MM.1S (cell line): ENCODE data around the gene ACTA1.

Experiments used
- CTCF ChIP-seq: fragments of 300-600 bp; sonication (generic); IDR thresholded peaks from 2 replicates; pipeline ENCODE4 v1.5.1; 2016; ENCODE audit warnings: antibody characterized with exemption, low read length, mixed read lengths
- EZH2 ChIP-seq: fragments of 300-600 bp; sonication (generic); optimal IDR thresholded peaks from 2 replicates; pipeline ENCODE3; 2017; ENCODE audit warnings: low read depth, mild to moderate bottlenecking, antibody characterized with exemption, low read length, mixed read lengths
- EZH2phosphoT487 ChIP-seq: fragments of 300-600 bp; sonication (generic); IDR thresholded peaks from 2 replicates; pipeline ENCODE4 v1.6.1; 2018; ENCODE audit warnings: antibody characterized with exemption, low read length

- TF ChIP-seq EZH2phosphoT487 (no peak), CTCF (no peak), EZH2 (no peak)
Measured at GRCh38 chr1:229445828-229446227, 11.9 kb upstream of the ACTA1 start.
